ENCODE measurements around the gene CFB. TPM values are rescaled to one million over a fixed set of nuclear protein-coding genes. Genes with fewer than 3 reads are reported as not detected.

Gene CFB
- total RNA-seq, 1 donor from 2014 or later = 1.4 TPM

GRCh38 chr6:31896856-31897611, 48.9 kb upstream of the CFB start:
- H3K36me3 ChIP-seq (ENCODE audit: insufficient read depth, low read length) = peaks cover 8% of the 10 kb centered on the region
- H3K27me3 ChIP-seq (ENCODE audit: insufficient read depth, low read length) = no peaks in the 10 kb centered on the region
- peak overlapping the region; percentile 79 for H3K4me3 ChIP-seq (ENCODE audit: insufficient read depth, low read depth, low read length)
- peaks cover 14% of the 10 kb centered on the region for H3K79me2 ChIP-seq (ENCODE audit: insufficient read depth, low read length)
- no peak for DNase-seq (ENCODE audit: low read depth)
- Mint-ChIP-seq H3K9me3 (ENCODE audit: unreplicated experiment) (no peaks in the 10 kb centered on the region), H3K4me1 (ENCODE audit: low read depth, unreplicated experiment) (peaks cover 11% of the 10 kb centered on the region), H3K4me3 (ENCODE audit: unreplicated experiment) (peak overlapping the region; percentile 87), H3K27ac (ENCODE audit: unreplicated experiment) (no peak overlapping the region), H3K27me3 (ENCODE audit: low read depth, unreplicated experiment) (no peaks in the 10 kb centered on the region), H3K36me3 (ENCODE audit: low read depth, unreplicated experiment) (peaks cover 7% of the 10 kb centered on the region)
- peak overlapping the region; percentile 54 for H2AFZ ChIP-seq (ENCODE audit: low read depth, low read length)
- peak overlapping the region; percentile 98 for H3K4me2 ChIP-seq (ENCODE audit: low read length)
- H3K9me3 ChIP-seq (ENCODE audit: insufficient read depth, low read depth, low read length) = no peaks in the 10 kb centered on the region
- H3K9ac ChIP-seq (ENCODE audit: low read length) = peak overlapping the region; percentile 77
- no peak for FAIRE-seq
- peaks cover 20% of the 10 kb centered on the region for H3K4me1 ChIP-seq (ENCODE audit: insufficient read depth, low read length)
- no peak for TF ChIP-seq CTCF (IDR thresholded peaks at IDR 0.05; ENCODE audit: insufficient read depth, low read depth, low read length)
- TF ChIP-seq EZH2 (IDR thresholded peaks at IDR 0.05; ENCODE audit: insufficient read depth, low read length) = no peak
- no peak overlapping the region for H3K27ac ChIP-seq (ENCODE audit: low read depth, low read length)
- H4K20me1 ChIP-seq (ENCODE audit: insufficient read depth, low read length) = peaks cover 4% of the 10 kb centered on the region

GRCh38 chr6:31897612-31898382, 48.1 kb upstream of the CFB start, which contains the start of gene EHMT2:
Gene EHMT2, minus strand, starts transcription at chr6:31897698. Its CDS starts 21 bp downstream, at chr6:31897677.
- Mint-ChIP-seq H3K9me3 (ENCODE audit: unreplicated experiment) (no peaks in the 10 kb centered on the region), H3K36me3 (ENCODE audit: low read depth, unreplicated experiment) (peaks cover 2% of the 10 kb centered on the region), H3K4me1 (ENCODE audit: low read depth, unreplicated experiment) (peaks cover 11% of the 10 kb centered on the region), H3K27me3 (ENCODE audit: low read depth, unreplicated experiment) (no peaks in the 10 kb centered on the region), H3K27ac (ENCODE audit: unreplicated experiment) (peak within 1 kb of the TSS; percentile 58), H3K4me3 (ENCODE audit: unreplicated experiment) (peak within 1 kb of the TSS; percentile 98)
- peak; percentile 48 for DNase-seq (ENCODE audit: low read depth)
- no peak for FAIRE-seq
- Histone ChIP-seq H3K9me3 (ENCODE audit: insufficient read depth, low read depth, low read length) (no peaks in the 10 kb centered on the region), H4K20me1 (ENCODE audit: insufficient read depth, low read length) (peaks cover 4% of the 10 kb centered on the region), H3K27ac (ENCODE audit: low read depth, low read length) (peak within 1 kb of the TSS; percentile 58), H3K36me3 (ENCODE audit: insufficient read depth, low read length) (peaks cover 8% of the 10 kb centered on the region), H3K4me3 (ENCODE audit: insufficient read depth, low read depth, low read length) (peak within 1 kb of the TSS; percentile 79), H3K79me2 (ENCODE audit: insufficient read depth, low read length) (peaks cover 14% of the 10 kb centered on the region), H3K4me1 (ENCODE audit: insufficient read depth, low read length) (peaks cover 20% of the 10 kb centered on the region), H3K27me3 (ENCODE audit: insufficient read depth, low read length) (no peaks in the 10 kb centered on the region), H3K4me2 (ENCODE audit: low read length) (peak within 1 kb of the TSS; percentile 98), H2AFZ (ENCODE audit: low read depth, low read length) (peak within 1 kb of the TSS; percentile 73), H3K9ac (ENCODE audit: low read length) (peak within 1 kb of the TSS; percentile 83)
- no peak for TF ChIP-seq EZH2 (IDR thresholded peaks at IDR 0.05; ENCODE audit: insufficient read depth, low read length)

GRCh38 chr6:31898383-31899011, 47.4 kb upstream of the CFB start:
- H3K4me3 ChIP-seq (ENCODE audit: insufficient read depth, low read depth, low read length) = peak overlapping the region; percentile 79
- peak overlapping the region; percentile 73 for H2AFZ ChIP-seq (ENCODE audit: low read depth, low read length)
- Mint-ChIP-seq H3K27ac (ENCODE audit: unreplicated experiment) (no peak overlapping the region), H3K4me1 (ENCODE audit: low read depth, unreplicated experiment) (peaks cover 11% of the 10 kb centered on the region), H3K36me3 (ENCODE audit: low read depth, unreplicated experiment) (peaks cover under 1% of the 10 kb centered on the region), H3K9me3 (ENCODE audit: unreplicated experiment) (no peaks in the 10 kb centered on the region), H3K27me3 (ENCODE audit: low read depth, unreplicated experiment) (no peaks in the 10 kb centered on the region), H3K4me3 (ENCODE audit: unreplicated experiment) (peak overlapping the region; percentile 98)
- DNase-seq (ENCODE audit: low read depth) = peak; percentile 32
- H3K36me3 ChIP-seq (ENCODE audit: insufficient read depth, low read length) = peaks cover 4% of the 10 kb centered on the region
- H3K4me2 ChIP-seq (ENCODE audit: low read length) = peak overlapping the region; percentile 98
- no peaks in the 10 kb centered on the region for H3K27me3 ChIP-seq (ENCODE audit: insufficient read depth, low read length)
- H4K20me1 ChIP-seq (ENCODE audit: insufficient read depth, low read length) = peaks cover 4% of the 10 kb centered on the region
- H3K79me2 ChIP-seq (ENCODE audit: insufficient read depth, low read length) = peaks cover 14% of the 10 kb centered on the region
- peaks cover 20% of the 10 kb centered on the region for H3K4me1 ChIP-seq (ENCODE audit: insufficient read depth, low read length)
- peak overlapping the region; percentile 83 for H3K9ac ChIP-seq (ENCODE audit: low read length)
- no peaks in the 10 kb centered on the region for H3K9me3 ChIP-seq (ENCODE audit: insufficient read depth, low read depth, low read length)
- no peak overlapping the region for H3K27ac ChIP-seq (ENCODE audit: low read depth, low read length)
- TF ChIP-seq CTCF (IDR thresholded peaks at IDR 0.05; ENCODE audit: insufficient read depth, low read depth, low read length) (no peak), EZH2 (IDR thresholded peaks at IDR 0.05; ENCODE audit: insufficient read depth, low read length) (no peak)
- FAIRE-seq = no peak
